Measurements from ENCODE around the gene EDEM3.

EDEM3 gene

GRCh38 chr1:184757891-184758290, 3.2 kb upstream of the EDEM3 start:
- H3K27ac ChIP-seq = no peak overlapping the region
- TF ChIP-seq CTCF (conservative IDR thresholded peaks at IDR 0.05) (no peak), ZFX (IDR thresholded peaks at IDR 0.05) (no peak)

- peak overlapping the region; percentile 41 for H3K27ac ChIP-seq
- TF ChIP-seq ZFX (IDR thresholded peaks at IDR 0.05) (no peak), CTCF (conservative IDR thresholded peaks at IDR 0.05) (no peak)
Measured at GRCh38 chr1:184757406-184757805, 2.7 kb upstream of the EDEM3 start.

GRCh38 chr1:184755226-184756065, 788 bp upstream of the EDEM3 start:
- H3K27ac ChIP-seq = peak overlapping the region; percentile 90
- TF ChIP-seq CTCF (conservative IDR thresholded peaks at IDR 0.05) = no peak
- no peak for TF ChIP-seq ZFX (IDR thresholded peaks at IDR 0.05)

GRCh38 chr1:184753608-184754475, 816 bp downstream of the EDEM3 start:
- H3K27ac ChIP-seq = peak overlapping the region; percentile 90
- no peak for TF ChIP-seq ZFX (IDR thresholded peaks at IDR 0.05)
- no peak for TF ChIP-seq CTCF (conservative IDR thresholded peaks at IDR 0.05)

GRCh38 chr1:184753117-184753516, 1.5 kb downstream of the EDEM3 start:
- H3K27ac ChIP-seq = no peak overlapping the region
- TF ChIP-seq CTCF (conservative IDR thresholded peaks at IDR 0.05) (no peak), ZFX (IDR thresholded peaks at IDR 0.05) (no peak)

GRCh38 chr1:184752656-184753055, 2.0 kb downstream of the EDEM3 start:
- no peak overlapping the region for H3K27ac ChIP-seq
- TF ChIP-seq CTCF (conservative IDR thresholded peaks at IDR 0.05) (no peak), ZFX (IDR thresholded peaks at IDR 0.05) (no peak)

GRCh38 chr1:184748740-184749139, 5.9 kb downstream of the EDEM3 start:
- no peak for TF ChIP-seq CTCF (conservative IDR thresholded peaks at IDR 0.05)
- no peak for TF ChIP-seq ZFX (IDR thresholded peaks at IDR 0.05)

More at GRCh38 chr1:184748740-184749139, 5.9 kb downstream of the EDEM3 start:
- no peak overlapping the region for H3K27ac ChIP-seq

All from C4-2B (cell line).